Glutamatergic neuron (in vitro differentiated cells): ENCODE results near the gene AFF3. TPM values are rescaled to one million over a fixed set of nuclear protein-coding genes. Genes with fewer than 3 reads are reported as not detected.

Source experiments
- DNase-seq: peaks from one replicate; pipeline ENCODE4 v3.0.0; 2022
- H3K27ac Mint-ChIP-seq: one replicate; pipeline ENCODE4 v1.8.0; 2020; ENCODE audit warnings: mild to moderate bottlenecking, mixed read lengths, inconsistent platforms; ENCODE audit not compliant: unreplicated experiment
- H3K27me3 Mint-ChIP-seq: one replicate; pipeline ENCODE4 v1.8.0; 2020; ENCODE audit warnings: mild to moderate bottlenecking, moderate library complexity, mixed read lengths, inconsistent platforms; ENCODE audit not compliant: unreplicated experiment
- H3K36me3 Mint-ChIP-seq: one replicate; pipeline ENCODE4 v1.8.0; 2020; ENCODE audit warnings: mild to moderate bottlenecking, mixed read lengths, inconsistent platforms; ENCODE audit not compliant: unreplicated experiment
- H3K4me1 Mint-ChIP-seq: one replicate; pipeline ENCODE4 v1.8.0; 2020; ENCODE audit warnings: mild to moderate bottlenecking, low read depth, mixed read lengths, inconsistent platforms; ENCODE audit not compliant: unreplicated experiment
- H3K4me3 Mint-ChIP-seq: one replicate; pipeline ENCODE4 v1.8.0; 2020; ENCODE audit warnings: mild to moderate bottlenecking, mixed read lengths, inconsistent platforms; ENCODE audit not compliant: unreplicated experiment
- H3K9me3 Mint-ChIP-seq: one replicate; pipeline ENCODE4 v1.8.0; 2020; ENCODE audit warnings: mild to moderate bottlenecking, moderate library complexity, mixed read lengths, inconsistent platforms; ENCODE audit not compliant: unreplicated experiment
- CTCF ChIP-seq: fragments of 200-600 bp; sonication (generic); IDR thresholded peaks from one replicate; pipeline ENCODE4 v1.5.0; 2021; ENCODE audit not compliant: partially characterized antibody, unreplicated experiment
- total RNA-seq: library from RNA; stranded (reverse); fragmentation: NEBNext Ultra II Directional; extraction: Animal tissue kit (Norgen Biotek cat#: 25700); gene quantifications from one replicate; pipeline ENCODE4 v1.2.1, GENCODE V29; 2021; ENCODE audit not compliant: unreplicated experiment

Gene AFF3
- total RNA-seq, 1 donor from 2014 or later = 125 TPM

GRCh38 chr2:99565227-99565626, 577.2 kb downstream of the AFF3 start:
- Mint-ChIP-seq H3K4me3 (no peak overlapping the region), H3K36me3 (peaks cover 13% of the 10 kb centered on the region), H3K9me3 (no peaks in the 10 kb centered on the region), H3K27me3 (peaks cover 6% of the 10 kb centered on the region), H3K27ac (no peak overlapping the region), H3K4me1 (peaks cover 10% of the 10 kb centered on the region)
- DNase-seq = no peak
- TF ChIP-seq CTCF = no peak

GRCh38 chr2:99562516-99562915, 579.9 kb downstream of the AFF3 start:
- peaks cover 3% of the 10 kb centered on the region for H3K27me3 Mint-ChIP-seq
- no peaks in the 10 kb centered on the region for H3K9me3 Mint-ChIP-seq
- H3K4me1 Mint-ChIP-seq = peaks cover 10% of the 10 kb centered on the region
- no peak for DNase-seq
- no peak overlapping the region for H3K27ac Mint-ChIP-seq
- TF ChIP-seq CTCF = no peak
- H3K4me3 Mint-ChIP-seq = no peak overlapping the region
- H3K36me3 Mint-ChIP-seq = peaks cover 8% of the 10 kb centered on the region

GRCh38 chr2:99561804-99562203, 580.6 kb downstream of the AFF3 start:
- no peak overlapping the region for H3K4me3 Mint-ChIP-seq
- no peak for TF ChIP-seq CTCF

GRCh38 chr2:99559075-99559662, 583.2 kb downstream of the AFF3 start:
- peaks cover 2% of the 10 kb centered on the region for H3K9me3 Mint-ChIP-seq
- peaks cover 2% of the 10 kb centered on the region for H3K27me3 Mint-ChIP-seq
- TF ChIP-seq CTCF = peak; percentile 99
- peak; percentile 94 for DNase-seq
- H3K27ac Mint-ChIP-seq = no peak overlapping the region
- H3K4me1 Mint-ChIP-seq = peaks cover 10% of the 10 kb centered on the region
- no peak overlapping the region for H3K4me3 Mint-ChIP-seq
- no peaks in the 10 kb centered on the region for H3K36me3 Mint-ChIP-seq

More at GRCh38 chr2:99561804-99562203, 580.6 kb downstream of the AFF3 start:
- DNase-seq = no peak
- peaks cover 4% of the 10 kb centered on the region for H3K36me3 Mint-ChIP-seq
- no peaks in the 10 kb centered on the region for H3K27me3 Mint-ChIP-seq
- no peak overlapping the region for H3K27ac Mint-ChIP-seq
- no peaks in the 10 kb centered on the region for H3K9me3 Mint-ChIP-seq
- peaks cover 10% of the 10 kb centered on the region for H3K4me1 Mint-ChIP-seq

GRCh38 chr2:99555404-99555803, 587.0 kb downstream of the AFF3 start:
- TF ChIP-seq CTCF = no peak
- H3K4me1 Mint-ChIP-seq = peaks cover 16% of the 10 kb centered on the region
- peaks cover 2% of the 10 kb centered on the region for H3K27me3 Mint-ChIP-seq
- no peak overlapping the region for H3K27ac Mint-ChIP-seq
- peaks cover 6% of the 10 kb centered on the region for H3K9me3 Mint-ChIP-seq
- H3K4me3 Mint-ChIP-seq = no peak overlapping the region
- no peak for DNase-seq
- peaks cover 9% of the 10 kb centered on the region for H3K36me3 Mint-ChIP-seq
